Gastrocnemius medialis (tissue), 4 donors: ENCODE results near the gene TRIP11. TPM values are rescaled to one million over a fixed set of nuclear protein-coding genes. Genes with fewer than 3 reads are reported as not detected.
"Not testable (repeated sequence)": the region's sequence is repeated elsewhere in the genome, so short reads cannot be mapped to it uniquely, and the experiment has no call there.

Experiments used
- ATAC-seq, 2 donors: fragments of 150-250 bp; one replicate each; pipeline ENCODE4 v1.9.1; 2016
- DNase-seq, 2 donors: peaks; one replicate each; pipeline ENCODE4 v3.0.0-alpha.2; 2019
- H3K27ac ChIP-seq, 4 donors: fragments of 200-600 bp; sonication (generic); 1 replicate in 1 of 4; 2 replicates in 3 of 4; pipeline ENCODE4 v1.5.1; 2016 to 2018; ENCODE audit warnings: mild to moderate bottlenecking in 2 of 4, moderate library complexity in 1 of 4
- H3K27me3 ChIP-seq, 3 donors: fragments of 200-600 bp; sonication (generic) in 2 of 3; 1 replicate in 1 of 3; 2 replicates in 2 of 3; pipeline versions ENCODE4 v1.5.1 to v1.6.0; 2016 to 2019; ENCODE audit warnings: mild to moderate bottlenecking in 1 of 3, moderate library complexity in 1 of 3
- H3K36me3 ChIP-seq, 2 donors: fragments of 200-600 bp; sonication (generic) in 1 of 2; one replicate each; pipeline ENCODE4 v1.5.1; 2017 to 2018
- H3K4me1 ChIP-seq, 2 donors: fragments of 200-600 bp; sonication (generic) in 1 of 2; one replicate each; pipeline ENCODE4 v1.5.1; 2016 to 2017; ENCODE audit warnings: mild to moderate bottlenecking in 2 of 2
- H3K4me3 ChIP-seq, 4 donors: fragments of 200-600 bp; sonication (generic) in 3 of 4; 1 replicate in 1 of 4; 2 replicates in 3 of 4; pipeline ENCODE4 v1.5.1; 2016 to 2019; ENCODE audit warnings: mild to moderate bottlenecking in 2 of 4
- H3K9me3 ChIP-seq, 3 donors: fragments of 200-600 bp; sonication (generic) in 2 of 3; 1 replicate in 1 of 3; 2 replicates in 2 of 3; pipeline ENCODE4 v1.5.1; 2016 to 2019
- POLR2A ChIP-seq, 2 donors: fragments of 450-650 bp; IDR thresholded peaks; one replicate each; pipeline ENCODE4 v1.6.1; 2017; ENCODE audit warnings: antibody characterized with exemption in 2 of 2, mild to moderate bottlenecking in 2 of 2, moderate library complexity in 2 of 2
- in situ Hi-C, 4 donors: fragments of 200-750 bp; cut with MboI; loops; one replicate each; pipeline versions ENCODE4 v1.15.0 to v1.8.0; 2017; ENCODE audit warnings: low sequenced_read_pairs in 4 of 4
- intact Hi-C: fragments of 100-400 bp; cut with DNase I; formaldehyde crosslinking; loops from one replicate; pipeline ENCODE4 v1.15.1; 2023; ENCODE audit warnings: low total_unique reads
- total RNA-seq, 4 donors: library from RNA; depleted of rRNA; stranded (reverse); fragments of >200 nt; gene quantifications; one replicate each; pipeline versions ENCODE4 v1.1.0 to v1.2.3, GENCODE V29; 2016
- TF ChIP-seq, protein P1 (sequence below), 5 experiments: fragments of 450-650 bp in 3 of 5; fragments of 200-600 bp in 2 of 5; sonication (generic) in 2 of 5; IDR thresholded peaks in 4 of 5; conservative IDR thresholded peaks in 1 of 5; 1 replicate in 4 of 5; 2 replicates in 1 of 5; pipeline ENCODE4 v1.5.1; 2016 to 2019; ENCODE audit warnings: antibody characterized with exemption in 5 of 5, mild to moderate bottlenecking in 3 of 5, moderate library complexity in 3 of 5

Gene TRIP11
- total RNA-seq, 4 donors from 2014 or later: 22.0 to 39.6 (median 30.2) TPM

GRCh38 chr14:92049781-92050180 lies 9.9 kb upstream of the TRIP11 start:
- TF ChIP-seq POLR2A (IDR thresholded peaks at IDR 0.05): no peak
- TF ChIP-seq, protein P1, sequence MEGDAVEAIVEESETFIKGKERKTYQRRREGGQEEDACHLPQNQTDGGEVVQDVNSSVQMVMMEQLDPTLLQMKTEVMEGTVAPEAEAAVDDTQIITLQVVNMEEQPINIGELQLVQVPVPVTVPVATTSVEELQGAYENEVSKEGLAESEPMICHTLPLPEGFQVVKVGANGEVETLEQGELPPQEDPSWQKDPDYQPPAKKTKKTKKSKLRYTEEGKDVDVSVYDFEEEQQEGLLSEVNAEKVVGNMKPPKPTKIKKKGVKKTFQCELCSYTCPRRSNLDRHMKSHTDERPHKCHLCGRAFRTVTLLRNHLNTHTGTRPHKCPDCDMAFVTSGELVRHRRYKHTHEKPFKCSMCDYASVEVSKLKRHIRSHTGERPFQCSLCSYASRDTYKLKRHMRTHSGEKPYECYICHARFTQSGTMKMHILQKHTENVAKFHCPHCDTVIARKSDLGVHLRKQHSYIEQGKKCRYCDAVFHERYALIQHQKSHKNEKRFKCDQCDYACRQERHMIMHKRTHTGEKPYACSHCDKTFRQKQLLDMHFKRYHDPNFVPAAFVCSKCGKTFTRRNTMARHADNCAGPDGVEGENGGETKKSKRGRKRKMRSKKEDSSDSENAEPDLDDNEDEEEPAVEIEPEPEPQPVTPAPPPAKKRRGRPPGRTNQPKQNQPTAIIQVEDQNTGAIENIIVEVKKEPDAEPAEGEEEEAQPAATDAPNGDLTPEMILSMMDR (IDR thresholded peaks at IDR 0.05 in 4 of 5, conservative IDR thresholded peaks at IDR 0.05 in 1 of 5): no peak
- H3K36me3 ChIP-seq: no peaks in the 10 kb centered on the region
- no peak overlapping the region for H3K27ac ChIP-seq
- H3K4me3 ChIP-seq: no peak overlapping the region
- intact Hi-C loops (no loop called here), in situ Hi-C loops (loop anchor here in 1 of 4 donors (25.0 kb wide), 1 partner anchor 537 kb away; the partner anchor contains the start of gene PPP4R3A)
- no peaks in the 10 kb centered on the region for H3K27me3 ChIP-seq
- no peaks in the 10 kb centered on the region for H3K4me1 ChIP-seq
- DNase-seq (no peak), ATAC-seq (no peak)
- H3K9me3 ChIP-seq: no peaks in the 10 kb centered on the region

GRCh38 chr14:92049221-92049620 lies 9.4 kb upstream of the TRIP11 start:
- H3K27ac ChIP-seq, H3K36me3 ChIP-seq, intact Hi-C loops, H3K4me1 ChIP-seq, H3K4me3 ChIP-seq, ATAC-seq, H3K27me3 ChIP-seq, H3K9me3 ChIP-seq, DNase-seq: not testable (repeated sequence)
- in situ Hi-C loops: loop anchor here in 1 of 4 donors (25.0 kb wide), 1 partner anchor 537 kb away; the partner anchor contains the start of gene PPP4R3A

DNA sequence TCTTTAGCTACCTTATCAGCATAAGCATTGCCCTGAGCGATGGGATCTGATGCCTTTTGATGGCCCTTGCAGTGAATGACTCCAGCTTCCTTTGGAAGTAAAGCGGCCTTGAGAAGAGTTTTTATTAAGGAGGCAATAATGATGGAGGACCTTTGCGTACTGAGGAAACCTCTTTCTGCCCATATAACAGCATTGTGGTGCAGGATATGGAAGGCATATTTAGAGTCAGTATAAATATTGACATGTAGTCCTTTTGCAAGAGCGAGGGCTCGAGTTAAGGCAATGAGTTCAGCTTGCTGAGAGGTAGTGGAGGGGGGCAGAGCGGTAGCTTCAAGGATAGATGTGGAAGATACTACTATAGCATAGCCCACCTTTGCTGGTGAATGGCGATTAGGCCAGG lies 6.0 kb upstream of the TRIP11 start:
- intact Hi-C loops, H3K4me3 ChIP-seq, H3K9me3 ChIP-seq, H3K4me1 ChIP-seq, ATAC-seq, DNase-seq, H3K36me3 ChIP-seq, H3K27me3 ChIP-seq, H3K27ac ChIP-seq: not testable (repeated sequence)
- in situ Hi-C loops: loop anchor here in 1 of 4 donors (25.0 kb wide), 1 partner anchor 534 kb away; the partner anchor contains the start of gene PPP4R3A

DNA sequence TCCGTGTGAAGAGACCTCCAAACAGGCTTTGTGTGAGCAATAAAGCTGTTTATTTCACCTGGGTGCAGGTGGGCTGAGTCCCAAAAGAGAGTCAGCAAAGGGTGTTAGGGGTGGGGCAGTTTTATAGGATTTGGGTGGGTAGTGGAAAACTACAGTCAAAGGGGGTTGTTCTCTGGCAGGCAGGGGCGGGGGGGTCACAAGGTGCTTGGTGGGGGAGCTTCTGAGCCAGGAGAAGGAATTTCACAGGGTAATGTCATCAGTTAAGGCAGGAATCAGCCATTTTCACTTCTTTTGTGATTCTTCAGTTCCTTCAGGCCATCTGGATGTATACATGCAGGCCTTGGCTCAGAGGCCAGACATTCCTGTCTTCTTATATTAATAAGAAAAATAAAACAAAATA lies 1.9 kb upstream of the TRIP11 start:
- ATAC-seq, H3K27me3 ChIP-seq, DNase-seq, H3K9me3 ChIP-seq, H3K4me3 ChIP-seq, H3K27ac ChIP-seq, H3K36me3 ChIP-seq, intact Hi-C loops: not testable (repeated sequence)
- H3K4me1 ChIP-seq: peaks cover 24 to 30% of the 10 kb centered on the region in 2 donors
- in situ Hi-C loops: loop anchor here in 1 of 4 donors (25.0 kb wide), 1 partner anchor 529 kb away; the partner anchor contains the start of gene PPP4R3A

- Histone ChIP-seq H3K27me3 (no peaks in the 10 kb centered on the region), H3K27ac (peak overlapping the region; percentile 96 to 100 (median 97)), H3K4me1 (peaks cover 30 to 36% of the 10 kb centered on the region in 2 donors), H3K36me3 (no peaks in the 10 kb centered on the region), H3K9me3 (no peaks in the 10 kb centered on the region), H3K4me3 (peak overlapping the region in 3 of 4 donors; percentile 84 to 99 (median 92))
- DNase-seq (no peak), ATAC-seq (no peak)
- intact Hi-C loops: no loop called here
- TF ChIP-seq, protein P1 (IDR thresholded peaks at IDR 0.05 in 4 of 5, conservative IDR thresholded peaks at IDR 0.05 in 1 of 5): no peak
- TF ChIP-seq POLR2A (IDR thresholded peaks at IDR 0.05): no peak
- in situ Hi-C loops: loop anchor here in 1 of 4 donors (25.0 kb wide), 1 partner anchor 529 kb away; the partner anchor contains the start of gene PPP4R3A
Observed at GRCh38 chr14:92041203-92041602, 1.3 kb upstream of the TRIP11 start.

GRCh38 chr14:92040431-92041051 lies 682 bp upstream of the TRIP11 start:
- ATAC-seq (peak; percentile 51 to 61), DNase-seq (no peak)
- no peaks in the 10 kb centered on the region for H3K27me3 ChIP-seq
- in situ Hi-C loops (loop anchor here in 1 of 4 donors (25.0 kb wide), 1 partner anchor 528 kb away; the partner anchor contains the start of gene PPP4R3A), intact Hi-C loops (loop anchor here (1.0 kb wide), 2 partner anchors 66 to 754 kb away; partner anchors contain the start of genes ATXN3 and GOLGA5)
- H3K4me1 ChIP-seq: peaks cover 36 to 42% of the 10 kb centered on the region in 2 donors
- no peaks in the 10 kb centered on the region for H3K9me3 ChIP-seq
- H3K36me3 ChIP-seq: no peaks in the 10 kb centered on the region
- H3K27ac ChIP-seq: peak overlapping the region; percentile 96 to 100 (median 97)
- no peak for TF ChIP-seq POLR2A (IDR thresholded peaks at IDR 0.05)
- TF ChIP-seq, protein P1 (IDR thresholded peaks at IDR 0.05 in 4 of 5, conservative IDR thresholded peaks at IDR 0.05 in 1 of 5): no peak
- H3K4me3 ChIP-seq: peak overlapping the region; percentile 84 to 99 (median 94)
